ENCODE measurements around the gene TMEM132E.

The TMEM132E gene

GRCh38 chr17:34601416-34601815, 22.0 kb downstream of the TMEM132E start:
- DNase-seq (ENCODE audit: low spot score): no peak

- no peak for DNase-seq (ENCODE audit: low spot score)
These were observed 24.6 kb downstream of the TMEM132E start for GRCh38 chr17:34603974-34604373.

- no peak for DNase-seq (ENCODE audit: low spot score)
These were observed 27.4 kb downstream of the TMEM132E start for GRCh38 chr17:34606763-34607162.

- DNase-seq (ENCODE audit: low spot score): no peak
These were observed 28.5 kb downstream of the TMEM132E start for GRCh38 chr17:34607917-34608316.

- DNase-seq (ENCODE audit: low spot score): no peak
These were observed 29.8 kb downstream of the TMEM132E start for GRCh38 chr17:34609210-34609609.

- DNase-seq (ENCODE audit: low spot score): no peak
These were observed 30.7 kb downstream of the TMEM132E start for GRCh38 chr17:34610039-34610438.

GRCh38 chr17:34610506-34610905, 31.1 kb downstream of the TMEM132E start:
- no peak for DNase-seq (ENCODE audit: low spot score)

- DNase-seq (ENCODE audit: low spot score): no peak
These were observed 34.0 kb downstream of the TMEM132E start for GRCh38 chr17:34613064-34614019.

GRCh38 chr17:34614698-34615097, 35.3 kb downstream of the TMEM132E start:
- no peak for DNase-seq (ENCODE audit: low spot score)

- no peak for DNase-seq (ENCODE audit: low spot score)
These were observed 35.9 kb downstream of the TMEM132E start for GRCh38 chr17:34615326-34615725.

GRCh38 chr17:34616148-34616547, 36.8 kb downstream of the TMEM132E start:
- DNase-seq (ENCODE audit: low spot score): no peak

GRCh38 chr17:34617398-34617797, 38.0 kb downstream of the TMEM132E start:
- no peak for DNase-seq (ENCODE audit: low spot score)

- DNase-seq (ENCODE audit: low spot score): no peak
These were observed 40.4 kb downstream of the TMEM132E start for GRCh38 chr17:34619687-34620217.

GRCh38 chr17:34620458-34620857, 41.1 kb downstream of the TMEM132E start:
- DNase-seq (ENCODE audit: low spot score): no peak

GRCh38 chr17:34622862-34623623, 43.7 kb downstream of the TMEM132E start:
- no peak for DNase-seq (ENCODE audit: low spot score)

GRCh38 chr17:34623856-34624766, 44.7 kb downstream of the TMEM132E start:
- no peak for DNase-seq (ENCODE audit: low spot score)

- no peak for DNase-seq (ENCODE audit: low spot score)
These were observed 45.5 kb downstream of the TMEM132E start for GRCh38 chr17:34624767-34625383.

GRCh38 chr17:34626121-34626681, 46.8 kb downstream of the TMEM132E start:
- DNase-seq (ENCODE audit: low spot score): no peak

- DNase-seq (ENCODE audit: low spot score): no peak
These were observed 49.5 kb downstream of the TMEM132E start for GRCh38 chr17:34628879-34629278.

GRCh38 chr17:34633351-34633750, 54.0 kb downstream of the TMEM132E start:
- no peak for DNase-seq (ENCODE audit: low spot score)

GRCh38 chr17:34633760-34634159, 54.4 kb downstream of the TMEM132E start:
- DNase-seq (ENCODE audit: low spot score): no peak
